ENCODE data around the gene RBM47.

DNA sequence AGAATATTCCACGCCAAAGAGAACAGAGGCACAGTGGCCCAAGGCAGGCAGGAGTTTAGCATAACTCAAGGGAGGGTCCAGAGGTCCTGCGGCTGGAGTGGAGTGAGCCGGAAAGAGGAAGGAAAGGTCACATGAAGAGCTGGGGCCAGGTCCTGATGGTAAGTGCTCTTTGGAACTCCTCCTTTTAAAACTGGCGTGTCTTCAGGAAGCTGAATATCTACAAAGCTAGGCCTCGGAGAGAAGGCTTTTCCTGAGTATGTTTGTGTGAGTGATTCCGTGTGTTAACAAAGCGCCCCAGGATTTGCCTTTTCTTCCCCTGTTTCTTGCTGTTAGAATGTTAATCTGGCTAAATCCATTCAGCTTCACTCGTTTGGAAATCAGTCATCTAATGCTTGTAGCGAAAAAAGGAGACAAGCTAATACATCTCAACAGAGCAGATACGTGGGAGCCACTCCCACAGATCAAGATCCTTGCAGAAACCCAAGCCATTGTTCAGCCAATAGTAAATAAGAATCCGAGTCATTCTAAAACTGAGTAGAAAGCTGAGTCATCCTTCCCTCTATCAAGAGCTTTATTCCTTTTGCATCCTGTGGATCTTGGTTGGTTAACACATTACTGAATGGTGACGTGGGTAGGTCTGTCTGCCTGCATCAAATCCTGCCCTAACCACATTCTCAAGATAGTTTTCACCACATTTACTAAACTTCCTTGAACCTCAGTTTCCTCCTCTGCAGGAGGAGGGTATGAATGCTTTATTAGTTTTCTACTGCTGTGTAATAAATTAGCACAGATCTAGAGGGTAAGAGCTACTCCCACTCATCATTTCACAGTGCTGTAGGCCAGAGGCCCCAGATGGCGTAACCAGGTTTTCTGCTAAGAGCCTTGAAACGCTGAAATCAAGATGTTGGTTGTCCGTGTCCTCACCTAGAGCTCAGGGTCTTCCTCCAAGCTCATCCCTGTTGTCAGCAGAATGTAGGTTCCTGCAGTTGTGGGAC, 43.2 kb upstream of the RBM47 start:
- TF ChIP-seq, protein P1, sequence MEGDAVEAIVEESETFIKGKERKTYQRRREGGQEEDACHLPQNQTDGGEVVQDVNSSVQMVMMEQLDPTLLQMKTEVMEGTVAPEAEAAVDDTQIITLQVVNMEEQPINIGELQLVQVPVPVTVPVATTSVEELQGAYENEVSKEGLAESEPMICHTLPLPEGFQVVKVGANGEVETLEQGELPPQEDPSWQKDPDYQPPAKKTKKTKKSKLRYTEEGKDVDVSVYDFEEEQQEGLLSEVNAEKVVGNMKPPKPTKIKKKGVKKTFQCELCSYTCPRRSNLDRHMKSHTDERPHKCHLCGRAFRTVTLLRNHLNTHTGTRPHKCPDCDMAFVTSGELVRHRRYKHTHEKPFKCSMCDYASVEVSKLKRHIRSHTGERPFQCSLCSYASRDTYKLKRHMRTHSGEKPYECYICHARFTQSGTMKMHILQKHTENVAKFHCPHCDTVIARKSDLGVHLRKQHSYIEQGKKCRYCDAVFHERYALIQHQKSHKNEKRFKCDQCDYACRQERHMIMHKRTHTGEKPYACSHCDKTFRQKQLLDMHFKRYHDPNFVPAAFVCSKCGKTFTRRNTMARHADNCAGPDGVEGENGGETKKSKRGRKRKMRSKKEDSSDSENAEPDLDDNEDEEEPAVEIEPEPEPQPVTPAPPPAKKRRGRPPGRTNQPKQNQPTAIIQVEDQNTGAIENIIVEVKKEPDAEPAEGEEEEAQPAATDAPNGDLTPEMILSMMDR (IDR thresholded peaks at IDR 0.05), result no peak
- no peak for TF ChIP-seq POLR2A (IDR thresholded peaks at IDR 0.05)

All from thyroid gland (tissue), 4 donors.